Stimulated activated CD4-positive, alpha-beta T cell treated with anti-CD3 and anti-CD28 coated beads, Interleukin-1b, Interleukin-23, amount 100 ng/mL, for 1 hour (primary cell): ENCODE data around the gene PRR14L.

ENCODE experiments used
- DNase-seq, 2 donors: peaks; one replicate each; pipeline ENCODE4 v3.0.0-alpha.2; 2020; ENCODE audit warnings: low read depth in 2 of 2

PRR14L gene

DNA sequence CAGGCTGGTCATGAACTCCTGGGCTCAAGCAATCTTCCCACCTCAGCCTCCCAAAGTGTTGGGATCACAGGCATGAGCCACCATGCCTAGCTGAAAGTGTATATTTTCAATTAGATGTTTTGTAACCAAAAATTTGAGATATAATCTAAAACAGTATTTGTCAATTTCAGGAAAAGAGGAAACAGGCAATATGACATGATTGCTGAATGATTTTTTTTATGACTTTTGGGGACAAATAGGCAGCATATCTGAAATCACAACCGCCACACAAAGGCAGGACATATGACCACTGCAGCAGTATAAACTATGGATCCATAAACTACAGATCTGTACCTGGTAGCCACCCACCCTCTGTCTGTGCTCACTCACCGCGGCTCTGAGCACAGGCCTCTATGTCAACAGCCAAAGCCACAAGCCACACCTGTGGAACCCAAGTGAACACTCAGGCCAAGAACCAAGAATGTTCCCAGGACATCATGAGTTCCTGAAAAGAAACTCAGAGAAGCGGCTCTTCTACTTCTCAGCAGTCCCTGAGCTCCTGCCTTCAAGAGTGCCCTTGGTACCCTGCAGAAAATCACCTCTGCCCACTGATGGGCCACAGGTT is 110.4 kb downstream of the PRR14L start:
- no peak for DNase-seq

DNA sequence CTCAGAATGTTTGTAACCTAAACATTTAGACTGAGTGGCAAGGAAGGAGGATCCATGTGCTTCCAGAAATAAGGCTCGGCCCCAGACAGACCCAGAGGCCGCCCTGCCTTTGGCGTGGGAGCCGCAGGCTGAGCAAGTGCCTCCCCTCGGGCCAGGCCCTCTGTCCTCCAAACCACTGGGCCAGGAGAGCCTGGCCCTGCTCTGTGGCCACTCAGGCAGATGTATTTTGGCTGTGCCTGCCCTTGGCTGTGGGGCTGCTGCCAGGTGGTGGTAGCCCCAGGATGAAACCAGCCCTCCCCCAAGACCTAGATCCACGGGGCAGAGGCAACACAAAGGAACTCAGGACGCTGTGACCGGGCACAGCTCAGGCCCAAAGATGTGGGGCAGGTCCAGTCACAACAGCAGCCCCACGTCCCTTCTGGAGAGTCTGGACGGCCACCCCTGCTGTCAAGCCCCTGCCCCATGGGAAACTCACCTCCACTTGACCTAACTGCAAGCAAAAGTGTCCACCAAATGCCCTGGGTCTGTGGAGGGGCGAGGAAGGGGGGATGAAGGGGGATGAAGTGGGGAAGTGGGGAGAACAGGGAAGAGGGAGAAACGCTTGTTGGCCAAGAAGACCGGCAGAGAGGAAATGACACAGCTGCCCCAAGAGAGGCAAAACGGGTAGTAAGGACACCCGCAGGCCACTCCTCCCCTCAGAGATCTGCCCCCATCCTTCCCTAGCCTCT is 111.9 kb downstream of the PRR14L start:
- DNase-seq, result no peak

DNA sequence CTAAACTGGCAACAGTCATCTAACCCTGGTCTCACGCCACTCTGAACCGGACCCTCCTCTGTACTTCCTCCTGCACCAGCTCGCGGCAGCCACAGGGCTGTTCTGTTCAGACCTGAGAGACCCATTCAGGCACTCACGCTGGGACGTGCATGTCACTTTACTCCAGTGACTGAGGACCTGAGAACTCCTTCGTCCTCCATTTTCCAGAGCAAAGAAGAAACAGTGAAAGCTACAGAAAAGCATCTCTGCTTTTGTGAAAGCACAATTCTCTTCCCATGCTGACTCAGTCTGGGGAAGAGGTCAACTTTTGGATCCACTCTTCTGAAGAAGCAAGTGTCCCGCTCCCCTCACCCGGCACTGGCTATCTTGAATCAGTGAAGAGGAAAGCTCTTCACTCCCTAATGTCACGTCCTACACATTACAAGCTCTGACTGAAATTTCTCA is 112.5 kb downstream of the PRR14L start:
- DNase-seq, result no peak

DNA sequence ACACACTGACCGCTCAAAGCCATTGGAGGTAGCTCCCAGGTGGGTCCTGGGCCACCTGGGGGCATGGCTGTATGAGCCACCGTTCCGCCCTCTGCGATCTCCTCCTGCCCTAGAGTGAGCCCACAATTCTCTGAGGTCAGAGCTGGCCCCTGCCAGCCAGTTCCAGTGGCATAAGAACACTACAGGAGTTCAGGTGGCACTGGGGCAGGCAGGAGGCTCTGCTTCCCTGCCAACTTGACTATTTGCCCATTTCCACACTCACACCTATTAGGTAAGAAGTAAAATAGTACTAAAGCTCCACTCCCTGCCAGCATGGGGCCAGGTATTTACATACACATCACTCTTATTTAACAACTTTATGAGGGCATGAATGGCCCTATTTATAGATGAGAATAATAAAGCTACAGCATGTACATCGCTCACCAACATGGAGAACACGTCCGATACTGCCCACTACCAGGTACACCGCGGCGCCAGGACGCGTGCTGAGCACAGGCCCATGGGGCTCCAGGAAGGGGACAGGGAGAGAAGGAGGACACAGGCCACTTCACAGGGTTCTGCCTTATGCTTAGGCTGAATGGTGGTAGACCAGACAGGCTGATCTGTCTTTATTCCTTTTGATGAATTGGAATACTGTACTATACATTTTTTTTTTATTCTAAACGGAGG is 114.2 kb downstream of the PRR14L start:
- DNase-seq, result no peak

DNA sequence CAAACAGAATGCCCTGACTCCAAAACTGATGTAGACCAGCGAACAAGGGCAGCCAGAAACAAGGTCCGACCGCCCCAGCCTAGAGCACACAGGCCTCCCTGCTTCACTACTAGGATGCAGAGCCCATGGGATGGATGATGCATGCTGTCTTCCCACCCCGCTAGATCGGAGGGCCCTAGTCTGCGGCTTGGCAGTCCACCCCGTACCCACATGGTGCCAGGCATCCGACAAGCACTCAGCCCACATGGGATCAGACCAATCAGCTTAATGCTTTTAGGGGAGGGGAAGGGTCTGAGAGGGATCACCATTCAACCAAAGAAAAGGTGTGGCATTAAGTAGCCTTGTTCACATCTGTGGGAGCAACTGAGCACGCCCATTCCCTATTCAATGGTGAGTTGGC is 118.5 kb downstream of the PRR14L start:
- no peak for DNase-seq
